Measurements from ENCODE around the gene WFS1. TPM values are rescaled to one million over a fixed set of nuclear protein-coding genes. Genes with fewer than 3 reads are reported as not detected.

WFS1 gene
- total RNA-seq, 4 donors from 2014 or later: 35.9 to 91.3 (median 38.2) TPM

DNA sequence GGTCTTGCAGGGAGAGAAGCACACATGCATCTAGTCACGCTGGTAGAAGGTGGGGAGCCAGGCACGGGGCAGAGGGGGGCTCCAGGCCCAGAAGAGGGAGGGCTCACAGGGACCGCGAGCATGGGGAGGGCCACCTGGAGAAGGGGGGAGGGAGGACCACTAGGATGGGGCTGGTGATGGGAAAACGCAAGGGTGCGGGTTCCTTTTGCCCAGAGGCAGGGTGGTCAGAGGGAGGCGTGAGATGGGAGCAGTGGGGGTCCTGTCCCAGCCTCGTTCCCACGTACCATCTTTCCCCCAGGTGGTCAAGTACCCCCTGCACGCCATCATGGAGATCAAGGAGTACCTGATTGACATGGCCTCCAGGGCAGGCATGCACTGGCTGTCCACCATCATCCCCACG lies 30.7 kb downstream of the WFS1 start:
- ATAC-seq (ENCODE audit: low FRiP score): no peak
- TF ChIP-seq, protein P1, sequence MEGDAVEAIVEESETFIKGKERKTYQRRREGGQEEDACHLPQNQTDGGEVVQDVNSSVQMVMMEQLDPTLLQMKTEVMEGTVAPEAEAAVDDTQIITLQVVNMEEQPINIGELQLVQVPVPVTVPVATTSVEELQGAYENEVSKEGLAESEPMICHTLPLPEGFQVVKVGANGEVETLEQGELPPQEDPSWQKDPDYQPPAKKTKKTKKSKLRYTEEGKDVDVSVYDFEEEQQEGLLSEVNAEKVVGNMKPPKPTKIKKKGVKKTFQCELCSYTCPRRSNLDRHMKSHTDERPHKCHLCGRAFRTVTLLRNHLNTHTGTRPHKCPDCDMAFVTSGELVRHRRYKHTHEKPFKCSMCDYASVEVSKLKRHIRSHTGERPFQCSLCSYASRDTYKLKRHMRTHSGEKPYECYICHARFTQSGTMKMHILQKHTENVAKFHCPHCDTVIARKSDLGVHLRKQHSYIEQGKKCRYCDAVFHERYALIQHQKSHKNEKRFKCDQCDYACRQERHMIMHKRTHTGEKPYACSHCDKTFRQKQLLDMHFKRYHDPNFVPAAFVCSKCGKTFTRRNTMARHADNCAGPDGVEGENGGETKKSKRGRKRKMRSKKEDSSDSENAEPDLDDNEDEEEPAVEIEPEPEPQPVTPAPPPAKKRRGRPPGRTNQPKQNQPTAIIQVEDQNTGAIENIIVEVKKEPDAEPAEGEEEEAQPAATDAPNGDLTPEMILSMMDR (IDR thresholded peaks at IDR 0.05): no peak
- no peak for DNase-seq (ENCODE audit: low spot score)

DNA sequence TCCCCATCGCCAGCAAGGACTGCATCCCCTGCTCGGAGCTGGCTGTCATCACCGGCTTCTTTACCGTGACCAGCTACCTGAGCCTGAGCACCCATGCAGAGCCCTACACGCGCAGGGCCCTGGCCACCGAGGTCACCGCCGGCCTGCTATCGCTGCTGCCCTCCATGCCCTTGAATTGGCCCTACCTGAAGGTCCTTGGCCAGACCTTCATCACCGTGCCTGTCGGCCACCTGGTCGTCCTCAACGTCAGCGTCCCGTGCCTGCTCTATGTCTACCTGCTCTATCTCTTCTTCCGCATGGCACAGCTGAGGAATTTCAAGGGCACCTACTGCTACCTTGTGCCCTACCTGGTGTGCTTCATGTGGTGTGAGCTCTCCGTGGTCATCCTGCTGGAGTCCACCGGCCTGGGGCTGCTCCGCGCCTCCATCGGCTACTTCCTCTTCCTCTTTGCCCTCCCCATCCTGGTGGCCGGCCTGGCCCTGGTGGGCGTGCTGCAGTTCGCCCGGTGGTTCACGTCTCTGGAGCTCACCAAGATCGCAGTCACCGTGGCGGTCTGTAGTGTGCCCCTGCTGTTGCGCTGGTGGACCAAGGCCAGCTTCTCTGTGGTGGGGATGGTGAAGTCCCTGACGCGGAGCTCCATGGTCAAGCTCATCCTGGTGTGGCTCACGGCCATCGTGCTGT lies 31.5 kb downstream of the WFS1 start:
- ATAC-seq (ENCODE audit: low FRiP score) (no peak), DNase-seq (ENCODE audit: low spot score) (no peak)
- TF ChIP-seq, protein P1 (IDR thresholded peaks at IDR 0.05): no peak

GRCh38 chr4:6301732-6302442 lies 32.2 kb downstream of the WFS1 start:
- TF ChIP-seq, protein P1 (IDR thresholded peaks at IDR 0.05): no peak
- ATAC-seq (ENCODE audit: low FRiP score): no peak
- DNase-seq (ENCODE audit: low spot score): no peak

DNA sequence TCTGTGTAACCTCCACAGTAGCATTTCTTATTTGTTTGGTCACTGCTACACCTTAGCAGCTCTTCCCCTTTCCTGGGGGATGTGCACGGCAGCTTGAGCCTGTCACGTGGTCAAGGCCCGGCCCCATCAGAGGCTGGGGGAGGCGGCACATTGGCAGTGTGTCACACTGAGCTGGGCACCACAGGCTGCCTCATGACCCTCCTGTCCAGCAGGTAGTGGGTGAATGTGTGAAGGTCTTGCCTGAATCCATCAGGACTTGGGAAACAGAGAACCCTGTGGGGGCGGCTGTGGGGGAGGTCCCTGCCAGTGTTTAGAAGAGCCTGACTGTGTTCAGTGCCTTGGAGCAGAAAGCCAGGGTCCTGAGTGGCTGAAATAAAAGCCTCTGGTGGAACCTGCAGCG lies 33.2 kb downstream of the WFS1 start:
- TF ChIP-seq, protein P1 (IDR thresholded peaks at IDR 0.05): no peak
- no peak for DNase-seq (ENCODE audit: low spot score)
- ATAC-seq (ENCODE audit: low FRiP score): no peak

GRCh38 chr4:6303943-6304342 lies 34.3 kb downstream of the WFS1 start:
- no peak for ATAC-seq (ENCODE audit: low FRiP score)
- TF ChIP-seq, protein P1 (IDR thresholded peaks at IDR 0.05): no peak

DNA sequence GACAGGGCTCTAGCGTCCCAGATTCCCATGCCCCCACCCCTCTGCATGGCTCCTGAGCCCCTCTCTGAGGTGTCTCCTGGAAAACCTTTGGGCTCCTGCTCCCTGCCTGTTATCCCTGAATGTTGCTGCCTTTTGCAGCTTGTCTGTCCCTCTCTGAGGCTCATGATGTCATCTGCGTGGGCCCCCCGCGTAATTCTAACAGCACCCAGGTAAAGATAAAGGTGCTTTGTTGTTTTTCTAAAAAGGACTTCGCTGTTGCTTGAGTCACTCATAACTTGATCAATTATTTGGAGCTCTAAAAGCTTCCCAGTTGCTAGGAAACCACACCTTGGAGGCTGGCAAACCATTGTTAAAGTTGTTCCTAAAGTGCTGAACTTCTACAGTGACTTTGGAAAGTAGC lies 36.6 kb downstream of the WFS1 start:
- TF ChIP-seq, protein P1 (IDR thresholded peaks at IDR 0.05): no peak
- DNase-seq (ENCODE audit: low spot score) (no peak), ATAC-seq (ENCODE audit: low FRiP score) (no peak)

More at GRCh38 chr4:6303943-6304342, 34.3 kb downstream of the WFS1 start:
- DNase-seq (ENCODE audit: low spot score): no peak

GRCh38 chr4:6307230-6307629 lies 37.6 kb downstream of the WFS1 start:
- no peak for DNase-seq (ENCODE audit: low spot score)
- ATAC-seq (ENCODE audit: low FRiP score): no peak
- TF ChIP-seq, protein P1 (IDR thresholded peaks at IDR 0.05): no peak

Measured in omental fat pad (tissue), 4 donors.